Epidermal melanocyte (primary cell): ENCODE data around the gene ATE1.

Experiments used
- DNase-seq: peaks from one replicate; pipeline ENCODE4 v3.0.0; 2011; ENCODE audit warnings: low spot score; ENCODE audit not compliant: insufficient read length

The ATE1 gene

GRCh38 chr10:121879476-121879875 is 48.4 kb downstream of the ATE1 start:
- DNase-seq: no peak

GRCh38 chr10:121873236-121873635 is 54.6 kb downstream of the ATE1 start:
- no peak for DNase-seq

GRCh38 chr10:121870413-121870812 is 57.4 kb downstream of the ATE1 start:
- DNase-seq: no peak

- no peak for DNase-seq
Measured at GRCh38 chr10:121865554-121865953, 62.3 kb downstream of the ATE1 start.

GRCh38 chr10:121864653-121865052 is 63.2 kb downstream of the ATE1 start:
- no peak for DNase-seq

- no peak for DNase-seq
Measured at GRCh38 chr10:121864168-121864567, 63.7 kb downstream of the ATE1 start.

GRCh38 chr10:121862649-121863048 is 65.2 kb downstream of the ATE1 start:
- no peak for DNase-seq

GRCh38 chr10:121862042-121862441 is 65.8 kb downstream of the ATE1 start:
- DNase-seq: no peak

- no peak for DNase-seq
Measured at GRCh38 chr10:121860810-121861209, 67.0 kb downstream of the ATE1 start.

- no peak for DNase-seq
Measured at GRCh38 chr10:121854809-121855445, 72.9 kb downstream of the ATE1 start.

- DNase-seq: no peak
Measured at GRCh38 chr10:121853950-121854349, 73.9 kb downstream of the ATE1 start.

GRCh38 chr10:121851786-121852185 is 76.0 kb downstream of the ATE1 start:
- no peak for DNase-seq

GRCh38 chr10:121848082-121848481 is 79.7 kb downstream of the ATE1 start:
- DNase-seq: no peak

GRCh38 chr10:121846555-121846954 is 81.3 kb downstream of the ATE1 start:
- DNase-seq: no peak

GRCh38 chr10:121845044-121845784 is 82.6 kb downstream of the ATE1 start:
- no peak for DNase-seq

GRCh38 chr10:121844537-121844936 is 83.3 kb downstream of the ATE1 start:
- no peak for DNase-seq

- DNase-seq: no peak
Measured at GRCh38 chr10:121843379-121843778, 84.5 kb downstream of the ATE1 start.

- no peak for DNase-seq
Measured at GRCh38 chr10:121841862-121842261, 86.0 kb downstream of the ATE1 start.

GRCh38 chr10:121838931-121839330 is 88.9 kb downstream of the ATE1 start:
- DNase-seq: no peak

- DNase-seq: no peak
Measured at GRCh38 chr10:121838149-121838548, 89.7 kb downstream of the ATE1 start.

GRCh38 chr10:121836171-121836570 is 91.7 kb downstream of the ATE1 start:
- DNase-seq: no peak

- DNase-seq: no peak
Measured at GRCh38 chr10:121835376-121835775, 92.5 kb downstream of the ATE1 start.

GRCh38 chr10:121834757-121835156 is 93.1 kb downstream of the ATE1 start:
- DNase-seq: no peak
